Breast epithelium (tissue), 3 donors: Measurements from ENCODE around the gene SPSB3.
A peak's percentile ranks its signal among the peaks of the same experiment; 100 is the strongest.

Source experiments
- CTCF ChIP-seq, 3 donors: fragments of 450-650 bp; IDR thresholded peaks; one replicate each; pipeline ENCODE4 v1.5.1; 2016 to 2017; ENCODE audit warnings: antibody characterized with exemption in 3 of 3, mild to moderate bottlenecking in 3 of 3, moderate library complexity in 3 of 3
- POLR2A ChIP-seq: fragments of 450-650 bp; IDR thresholded peaks from one replicate; pipeline ENCODE4 v1.6.1; 2016; ENCODE audit warnings: antibody characterized with exemption, mild to moderate bottlenecking, moderate library complexity

GRCh38 chr16:1770328-1771187 is 11.8 kb downstream of the SPSB3 start:
- peak in 1 of 3 donors; percentile 8 for TF ChIP-seq CTCF (IDR thresholded peaks at IDR 0.05)
- no peak for TF ChIP-seq POLR2A
